ENCODE measurements around the gene GLT8D2.
"Not testable (repeated sequence)": the region's sequence is repeated elsewhere in the genome, so short reads cannot be mapped to it uniquely, and the experiment has no call there.

Gene GLT8D2

GRCh38 chr12:104049278-104049902 lies 597 bp downstream of the GLT8D2 start:
- DNase-seq, result no peak

DNA sequence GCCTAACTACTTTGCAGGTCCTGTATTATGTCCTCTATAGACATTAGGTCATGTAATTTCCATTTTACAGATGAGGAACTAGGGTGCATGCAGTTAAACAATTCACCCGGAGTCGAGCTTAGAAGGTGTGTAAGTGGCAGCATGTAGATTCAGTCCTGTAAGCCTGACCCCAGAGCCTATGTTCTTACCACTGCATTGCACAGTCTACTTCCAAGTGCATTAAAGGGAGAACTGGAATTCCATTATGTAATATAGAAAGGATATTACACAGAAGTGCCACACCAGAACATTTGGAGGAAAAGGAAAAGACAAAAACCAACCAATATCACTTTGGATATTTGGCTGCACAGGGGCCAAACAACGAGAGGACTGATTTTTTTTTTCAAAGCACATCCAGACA lies 1.2 kb downstream of the GLT8D2 start:
- no peak for DNase-seq

DNA sequence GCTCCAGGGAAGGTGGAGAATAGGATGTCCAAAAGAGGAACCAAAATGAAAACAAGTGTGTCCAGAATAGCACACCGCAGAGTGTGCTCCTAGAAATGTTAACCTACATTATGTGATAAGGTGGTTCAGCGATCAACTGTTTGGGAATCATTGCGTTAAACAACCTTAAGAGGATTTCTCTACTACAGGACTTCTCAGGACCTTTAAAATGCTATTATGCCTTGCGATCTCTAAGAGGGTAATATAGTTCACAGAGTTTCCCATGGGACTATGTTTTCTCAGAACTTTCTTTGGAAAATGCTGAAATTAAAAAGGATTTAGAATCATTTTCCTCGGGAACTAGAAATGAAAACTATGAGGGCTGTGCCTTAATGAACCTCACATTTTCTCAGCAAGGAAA lies 1.8 kb downstream of the GLT8D2 start:
- no peak for DNase-seq

- no peak for DNase-seq
These were observed 3.7 kb downstream of the GLT8D2 start for GRCh38 chr12:104046306-104046705.

DNA sequence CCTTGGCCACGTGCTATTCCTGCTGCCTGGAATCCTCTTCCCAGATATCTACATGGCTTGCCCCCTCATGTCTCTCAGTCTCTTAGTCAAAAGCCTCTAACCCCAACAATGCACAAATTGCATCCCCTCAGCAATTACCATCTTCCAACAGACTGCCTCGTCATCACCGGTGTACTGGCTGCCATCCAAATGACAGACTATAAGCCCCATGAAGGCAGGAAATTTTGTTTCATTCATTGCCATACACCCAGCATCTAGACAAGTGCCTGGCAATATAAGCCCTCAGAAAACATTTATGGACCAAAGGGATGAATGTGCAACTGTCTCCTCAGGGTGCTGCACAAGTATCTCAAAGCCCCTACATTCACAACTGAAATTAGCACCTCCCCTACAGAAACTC lies 5.8 kb downstream of the GLT8D2 start:
- no peak for DNase-seq

GRCh38 chr12:104042580-104042979 lies 7.4 kb downstream of the GLT8D2 start:
- no peak for DNase-seq

DNA sequence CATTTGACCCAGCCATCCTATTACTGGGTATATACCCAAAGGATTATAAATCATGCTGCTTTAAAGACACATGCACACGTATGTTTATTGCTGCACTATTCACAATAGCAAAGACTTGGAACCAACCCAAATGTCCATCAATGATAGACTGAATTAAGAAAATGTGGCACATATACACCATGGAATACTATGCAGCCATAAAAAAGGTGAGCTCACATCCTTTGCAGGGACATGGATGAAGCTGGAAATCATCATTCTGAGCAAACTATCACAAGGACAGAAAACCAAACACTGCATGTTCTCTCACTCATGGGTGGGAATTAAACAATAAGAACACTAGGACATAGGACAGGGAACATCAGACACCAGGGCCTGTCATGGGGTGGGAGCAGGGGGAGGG lies 10.2 kb downstream of the GLT8D2 start:
- DNase-seq, result not testable (repeated sequence)

DNA sequence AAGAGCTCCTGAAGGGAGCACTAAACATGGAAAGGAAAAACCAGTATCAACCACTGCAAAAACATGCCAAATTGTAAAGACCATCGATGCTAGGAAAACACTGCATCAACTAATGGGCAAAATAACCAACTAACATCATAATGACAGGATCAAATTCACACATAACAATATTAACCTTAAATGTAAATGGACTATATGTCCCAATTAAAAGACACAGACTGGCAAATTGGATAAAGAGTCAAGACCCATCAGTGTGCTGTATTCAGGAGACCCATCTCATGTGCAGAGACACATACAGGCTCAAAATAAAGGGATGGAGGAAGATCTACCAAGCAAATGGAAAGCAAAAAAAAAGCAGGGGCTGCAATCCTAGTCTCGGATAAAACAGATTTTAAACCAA lies 13.8 kb downstream of the GLT8D2 start:
- DNase-seq, result not testable (repeated sequence)

- not testable (repeated sequence) for DNase-seq
These were observed 19.4 kb downstream of the GLT8D2 start for GRCh38 chr12:104030596-104030995.

DNA sequence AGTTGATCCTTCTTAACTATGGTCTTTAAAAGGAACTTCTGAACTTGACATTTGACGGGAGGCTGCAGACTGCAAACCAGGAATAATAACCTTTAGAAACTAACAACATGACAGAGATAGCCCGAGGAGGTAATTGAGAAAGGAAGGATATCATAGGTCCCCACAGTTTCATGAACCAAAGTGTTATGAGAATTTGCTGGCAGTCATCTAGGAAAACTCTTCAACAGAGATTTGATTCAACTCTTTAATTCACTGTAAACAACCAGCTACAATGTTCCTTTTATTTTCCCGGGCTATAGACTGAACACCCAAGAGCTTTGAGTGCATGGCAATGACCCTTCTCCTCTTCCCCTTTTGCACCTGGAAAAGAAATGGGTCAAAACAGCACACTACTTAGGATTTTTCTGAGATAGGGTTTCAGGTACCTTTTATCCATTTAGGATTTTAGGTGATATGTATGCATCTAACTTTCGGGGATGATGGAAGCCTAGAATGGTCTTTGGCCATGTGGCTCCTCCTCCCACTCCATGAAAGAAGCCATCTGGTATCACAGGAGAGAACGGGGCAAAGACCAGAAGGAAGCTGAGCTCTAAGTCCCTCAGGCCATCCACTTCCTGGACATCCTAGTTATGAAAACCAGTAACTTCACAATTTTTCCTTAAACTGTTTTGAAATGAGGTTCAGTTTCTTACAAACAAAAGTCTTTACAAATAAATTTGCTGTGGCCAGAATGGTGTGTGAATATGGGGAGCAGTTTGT lies 23.0 kb downstream of the GLT8D2 start:
- DNase-seq, result no peak

GRCh38 chr12:104025771-104026170 lies 24.2 kb downstream of the GLT8D2 start:
- DNase-seq, result no peak

- DNase-seq, result no peak
These were observed 25.6 kb downstream of the GLT8D2 start for GRCh38 chr12:104024348-104024747.

- DNase-seq, result no peak
These were observed 26.3 kb downstream of the GLT8D2 start for GRCh38 chr12:104023710-104024109.

DNA sequence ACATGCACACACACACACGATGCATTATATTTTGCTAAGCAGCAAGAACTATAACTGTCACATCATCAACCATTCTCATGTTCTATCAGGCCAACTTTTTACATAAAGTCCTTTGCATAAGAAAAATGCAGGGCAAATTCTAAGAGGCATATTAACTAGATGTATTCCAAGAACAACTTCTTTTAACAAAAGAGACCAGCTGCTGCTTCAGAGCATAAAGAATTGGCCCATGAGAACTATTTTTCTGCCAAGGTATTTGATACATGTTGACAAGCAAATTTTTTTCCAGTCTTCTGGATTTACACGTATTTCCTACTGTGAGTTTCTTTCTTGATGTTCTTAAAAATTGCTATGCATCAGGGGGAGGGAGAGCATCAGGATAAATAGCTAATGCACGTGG lies 27.2 kb downstream of the GLT8D2 start:
- no peak for DNase-seq

GRCh38 chr12:104021862-104022261 lies 28.1 kb downstream of the GLT8D2 start:
- DNase-seq, result not testable (repeated sequence)

DNA sequence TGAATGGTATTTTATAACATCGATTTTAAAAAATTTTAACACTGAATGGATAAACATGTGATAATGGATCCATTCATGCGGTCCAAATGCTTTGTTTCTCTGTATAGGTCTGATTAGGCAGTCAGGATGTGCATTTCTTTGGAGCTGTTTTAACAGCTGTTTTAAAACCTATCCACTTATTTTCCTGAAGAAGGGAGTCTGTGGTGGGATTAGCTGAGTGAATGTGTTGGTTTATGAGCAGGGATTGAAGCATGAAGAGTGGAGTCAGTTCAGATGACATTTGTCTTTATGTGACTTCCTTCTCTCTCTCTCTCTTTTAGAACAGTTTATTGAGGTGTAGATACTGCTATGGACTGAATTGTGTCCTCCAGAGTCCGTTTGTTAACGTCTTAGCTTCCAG lies 37.7 kb downstream of the GLT8D2 start:
- no peak for DNase-seq

DNA sequence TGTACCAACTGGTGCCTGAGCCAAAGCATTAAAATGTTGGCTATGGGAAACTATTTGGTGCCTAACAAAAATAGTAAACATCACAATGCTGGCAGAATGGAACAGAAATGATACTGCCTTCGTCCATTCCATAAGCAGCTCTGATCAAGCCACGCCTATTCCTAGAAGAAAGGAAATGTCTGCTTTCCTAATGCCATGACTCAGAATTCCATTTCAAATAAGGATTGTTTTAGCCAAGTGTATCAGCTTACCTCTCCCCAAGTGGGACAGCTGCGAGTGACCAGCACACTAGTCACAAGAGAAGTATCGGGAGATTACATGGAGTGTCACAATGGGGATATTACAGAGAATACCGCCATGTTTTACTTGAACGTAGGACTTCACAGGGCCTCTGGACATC lies 38.7 kb downstream of the GLT8D2 start:
- no peak for DNase-seq

GRCh38 chr12:104010606-104011169 lies 39.3 kb downstream of the GLT8D2 start:
- no peak for DNase-seq

GRCh38 chr12:104010121-104010520 lies 39.9 kb downstream of the GLT8D2 start:
- no peak for DNase-seq

GRCh38 chr12:104006929-104007328 lies 43.1 kb downstream of the GLT8D2 start:
- DNase-seq, result no peak

- no peak for DNase-seq
These were observed 46.4 kb downstream of the GLT8D2 start for GRCh38 chr12:104003596-104003995.

DNA sequence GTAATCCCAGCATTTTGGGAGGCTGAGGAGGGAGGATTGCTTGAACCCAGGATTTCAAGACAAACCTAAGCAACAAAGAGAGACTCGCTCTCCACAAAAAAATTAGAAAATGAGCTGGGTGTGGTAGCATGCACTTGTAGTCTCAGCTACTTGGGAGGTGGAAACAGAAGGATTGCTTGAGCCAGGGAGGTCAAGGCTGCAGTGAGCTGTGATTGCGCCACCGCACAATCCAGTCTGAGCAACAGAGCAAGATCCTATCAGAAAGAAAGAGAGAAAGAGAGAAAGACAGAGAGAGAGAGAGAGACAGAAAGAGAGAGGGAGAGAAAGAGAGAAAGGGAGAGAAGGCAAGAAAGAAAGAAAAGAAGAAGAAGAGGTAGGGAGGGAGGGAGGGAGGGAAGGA lies 47.3 kb downstream of the GLT8D2 start:
- no peak for DNase-seq

- no peak for DNase-seq
These were observed 49.1 kb downstream of the GLT8D2 start for GRCh38 chr12:104000807-104001434.

DNA sequence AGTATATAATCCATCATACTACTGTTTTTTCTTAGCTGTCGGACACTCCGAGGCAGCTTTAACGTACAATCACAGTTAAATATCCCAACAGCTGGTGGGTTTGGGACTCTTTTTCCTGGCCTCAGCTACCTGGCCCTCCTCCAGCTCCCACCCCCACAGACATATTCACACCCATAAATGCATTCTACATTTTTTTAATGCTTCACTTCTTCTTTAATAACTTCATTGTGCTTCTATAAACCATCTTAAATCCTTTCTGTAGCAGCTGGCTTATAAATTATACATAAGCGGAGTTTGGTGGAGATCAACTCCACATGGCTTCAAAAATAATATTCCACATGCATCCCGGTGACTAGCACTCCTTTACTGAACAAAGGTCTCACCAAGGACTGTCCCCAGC lies 51.0 kb downstream of the GLT8D2 start:
- DNase-seq, result no peak

Data from AML-193 (cell line).